Measurements from ENCODE around the gene OSCP1.
"Not testable (repeated sequence)": the region's sequence is repeated elsewhere in the genome, so short reads cannot be mapped to it uniquely, and the experiment has no call there.

The OSCP1 gene, protein sequence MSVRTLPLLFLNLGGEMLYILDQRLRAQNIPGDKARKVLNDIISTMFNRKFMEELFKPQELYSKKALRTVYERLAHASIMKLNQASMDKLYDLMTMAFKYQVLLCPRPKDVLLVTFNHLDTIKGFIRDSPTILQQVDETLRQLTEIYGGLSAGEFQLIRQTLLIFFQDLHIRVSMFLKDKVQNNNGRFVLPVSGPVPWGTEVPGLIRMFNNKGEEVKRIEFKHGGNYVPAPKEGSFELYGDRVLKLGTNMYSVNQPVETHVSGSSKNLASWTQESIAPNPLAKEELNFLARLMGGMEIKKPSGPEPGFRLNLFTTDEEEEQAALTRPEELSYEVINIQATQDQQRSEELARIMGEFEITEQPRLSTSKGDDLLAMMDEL

GRCh38 chr1:36450270-36450918, at the start of gene OSCP1:
TSS of gene OSCP1 (minus strand) at chr1:36450451. CDS start at chr1:36450369, 82 bp downstream.
- POLR2A ChIA-PET (ENCODE audit: low non-redundant PET): interaction anchor here (0.6 to 1.3 kb wide), 4 partner anchors 10 to 234 kb away, joined by 3 to 7 read pairs (median 4); partner anchors contain the start of gene MRPS15
- CTCF ChIA-PET: interaction anchor here (0.6 to 0.7 kb wide), 3 partner anchors 17 to 308 kb away, joined by 3 to 4 read pairs (median 3); no protein-coding TSS in a partner anchor
- TF ChIP-seq, protein P1, sequence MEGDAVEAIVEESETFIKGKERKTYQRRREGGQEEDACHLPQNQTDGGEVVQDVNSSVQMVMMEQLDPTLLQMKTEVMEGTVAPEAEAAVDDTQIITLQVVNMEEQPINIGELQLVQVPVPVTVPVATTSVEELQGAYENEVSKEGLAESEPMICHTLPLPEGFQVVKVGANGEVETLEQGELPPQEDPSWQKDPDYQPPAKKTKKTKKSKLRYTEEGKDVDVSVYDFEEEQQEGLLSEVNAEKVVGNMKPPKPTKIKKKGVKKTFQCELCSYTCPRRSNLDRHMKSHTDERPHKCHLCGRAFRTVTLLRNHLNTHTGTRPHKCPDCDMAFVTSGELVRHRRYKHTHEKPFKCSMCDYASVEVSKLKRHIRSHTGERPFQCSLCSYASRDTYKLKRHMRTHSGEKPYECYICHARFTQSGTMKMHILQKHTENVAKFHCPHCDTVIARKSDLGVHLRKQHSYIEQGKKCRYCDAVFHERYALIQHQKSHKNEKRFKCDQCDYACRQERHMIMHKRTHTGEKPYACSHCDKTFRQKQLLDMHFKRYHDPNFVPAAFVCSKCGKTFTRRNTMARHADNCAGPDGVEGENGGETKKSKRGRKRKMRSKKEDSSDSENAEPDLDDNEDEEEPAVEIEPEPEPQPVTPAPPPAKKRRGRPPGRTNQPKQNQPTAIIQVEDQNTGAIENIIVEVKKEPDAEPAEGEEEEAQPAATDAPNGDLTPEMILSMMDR (conservative IDR thresholded peaks at IDR 0.05; ENCODE audit: low read depth): no peak
- peak; percentile 100 for DNase-seq (ENCODE audit: low spot score)
- H3K27ac ChIP-seq: peak within 1 kb of the TSS; percentile 88

GRCh38 chr1:36497207-36497606, 47.0 kb upstream of the OSCP1 start:
- POLR2A ChIA-PET (ENCODE audit: low non-redundant PET): no interaction called here

DNA sequence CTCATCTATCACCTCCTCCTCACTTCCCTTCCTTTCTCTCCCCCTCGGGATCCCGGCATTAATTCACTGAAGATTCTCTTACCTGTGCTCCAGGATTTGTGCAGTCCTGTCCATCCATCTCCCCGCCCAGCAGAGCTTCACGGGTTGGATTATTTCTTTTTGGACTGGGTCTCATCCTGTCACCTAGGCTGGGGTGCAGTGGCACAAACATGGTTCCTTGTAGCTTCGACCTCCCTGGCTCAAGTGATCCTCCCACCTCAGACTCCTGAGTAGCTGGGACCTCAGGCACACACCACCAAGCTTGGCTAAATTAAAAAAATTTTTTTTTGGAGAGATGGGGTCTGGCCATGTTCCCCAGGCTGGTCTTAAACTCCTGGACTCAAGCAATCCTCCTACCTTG, 44.7 kb upstream of the OSCP1 start:
- H3K27ac ChIP-seq: no peak overlapping the region
- CTCF ChIA-PET: no interaction called here
- POLR2A ChIA-PET (ENCODE audit: low non-redundant PET): no interaction called here
- no peak for DNase-seq (ENCODE audit: low spot score)
- TF ChIP-seq, protein P1 (conservative IDR thresholded peaks at IDR 0.05; ENCODE audit: low read depth): no peak

More at GRCh38 chr1:36497207-36497606, 47.0 kb upstream of the OSCP1 start:
- TF ChIP-seq, protein P1 (conservative IDR thresholded peaks at IDR 0.05; ENCODE audit: low read depth): no peak
- H3K27ac ChIP-seq: no peak overlapping the region
- DNase-seq (ENCODE audit: low spot score): no peak
- CTCF ChIA-PET: interaction anchor here (0.7 kb wide), 1 partner anchor 125 kb away, joined by 3 read pairs; no protein-coding TSS in a partner anchor

DNA sequence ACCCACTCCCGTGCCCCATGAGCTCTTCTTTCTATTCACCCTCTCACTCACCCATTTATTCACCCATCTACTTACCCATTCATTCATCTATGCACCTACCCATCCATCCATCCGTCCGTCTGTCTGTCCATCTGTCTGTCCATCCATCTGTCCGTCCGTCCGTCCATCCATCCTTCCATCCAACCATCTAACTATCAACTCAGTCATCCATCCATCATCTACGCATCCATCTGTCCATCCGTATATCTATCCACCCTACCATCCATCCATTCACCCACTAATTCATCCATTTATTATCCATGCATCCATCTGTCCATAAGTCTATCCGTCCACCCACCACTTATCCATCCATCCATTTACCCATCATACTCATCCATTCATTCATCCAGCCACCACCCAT, 43.3 kb upstream of the OSCP1 start:
- ChIA-PET POLR2A (ENCODE audit: low non-redundant PET) (no interaction called here), CTCF (no interaction called here)
- TF ChIP-seq, protein P1 (conservative IDR thresholded peaks at IDR 0.05; ENCODE audit: low read depth): no peak

GRCh38 chr1:36492491-36492890, 42.2 kb upstream of the OSCP1 start:
- TF ChIP-seq, protein P1 (conservative IDR thresholded peaks at IDR 0.05; ENCODE audit: low read depth): no peak
- no peak for DNase-seq (ENCODE audit: low spot score)
- POLR2A ChIA-PET (ENCODE audit: low non-redundant PET): no interaction called here
- no peak overlapping the region for H3K27ac ChIP-seq
- CTCF ChIA-PET: interaction anchor here (0.6 kb wide), 1 partner anchor 24 kb away, joined by 3 read pairs; no protein-coding TSS in a partner anchor

More for the DNA sequence above, 43.3 kb upstream of the OSCP1 start:
- no peak overlapping the region for H3K27ac ChIP-seq
- DNase-seq (ENCODE audit: low spot score): no peak

- H3K27ac ChIP-seq; POLR2A ChIA-PET (ENCODE audit: low non-redundant PET); DNase-seq (ENCODE audit: low spot score): not testable (repeated sequence)
- CTCF ChIA-PET: interaction anchor here (0.6 kb wide), 1 partner anchor 491 kb away, joined by 3 read pairs; no protein-coding TSS in a partner anchor
These were observed 39.2 kb upstream of the OSCP1 start for GRCh38 chr1:36489258-36490051.

Measured in RWPE1 (cell line).